GM21381 (cell line): ENCODE data around the gene KCNE1.
"Not testable (repeated sequence)": the region's sequence is repeated elsewhere in the genome, so short reads cannot be mapped to it uniquely, and the experiment has no call there.

Source experiments
- ATAC-seq: cut with Tn5 transposase; IDR thresholded peaks from one replicate; pipeline ENCODE4 v1.9.1; 2021; ENCODE audit warnings: mild to moderate bottlenecking, moderate library complexity; ENCODE audit not compliant: unreplicated experiment

KCNE1 gene

DNA sequence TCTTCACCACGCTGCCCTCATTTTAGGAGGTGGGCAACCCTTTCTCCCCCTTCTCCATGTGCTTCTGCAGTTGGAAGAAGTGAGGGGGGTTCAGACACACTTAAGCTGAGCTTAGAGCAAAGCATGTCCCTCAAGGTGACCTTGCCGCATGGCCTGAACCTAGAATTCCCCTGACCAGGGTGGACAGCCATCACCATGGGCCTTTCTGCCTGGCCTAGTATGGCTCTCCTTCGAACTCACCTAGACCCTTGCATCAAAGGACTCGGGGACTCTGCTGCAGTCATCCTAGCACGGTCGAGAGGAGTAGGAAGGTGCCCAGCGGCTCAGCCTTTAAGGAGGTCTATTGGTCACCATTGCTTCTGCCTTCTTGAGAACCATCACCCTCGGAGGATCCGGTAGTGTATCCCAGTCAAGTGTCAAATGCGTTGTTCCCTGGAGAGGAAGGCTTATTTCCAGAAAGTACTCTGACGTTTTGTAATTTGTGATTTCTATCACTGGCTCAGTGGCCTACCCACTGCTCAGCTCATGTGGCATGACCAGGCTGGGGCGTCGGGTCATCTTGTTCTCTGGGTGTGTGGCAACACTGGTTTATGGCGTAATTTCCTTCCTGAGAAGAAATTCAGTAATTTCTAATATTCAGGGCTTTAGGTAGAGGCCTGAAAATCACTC lies at the start of gene KCNE1:
Gene KCNE1 (minus strand): TSS at position 424 of the 669 bp plus-strand sequence. CDS start 62,576 bp downstream, outside the sequence.
- ATAC-seq, result no peak

DNA sequence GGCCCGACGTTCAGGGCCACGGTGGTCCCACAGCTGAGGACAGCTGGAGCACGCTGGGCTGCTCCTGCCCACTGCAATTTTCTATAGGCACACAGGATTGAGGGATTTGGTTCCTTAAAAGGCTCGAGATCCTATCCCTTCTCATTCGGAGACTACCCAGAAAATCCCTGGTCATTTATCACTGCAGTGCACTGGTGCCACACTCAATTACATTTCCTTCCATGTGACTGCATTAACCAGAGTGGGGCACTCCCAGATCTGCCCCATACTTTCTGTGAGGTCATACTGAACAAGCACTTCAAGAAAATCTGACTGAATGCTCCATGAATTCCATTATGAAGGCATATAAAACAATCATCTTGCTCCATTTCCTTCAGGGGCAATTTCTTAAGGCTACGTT lies 49.8 kb upstream of the KCNE1 start:
- no peak for ATAC-seq

DNA sequence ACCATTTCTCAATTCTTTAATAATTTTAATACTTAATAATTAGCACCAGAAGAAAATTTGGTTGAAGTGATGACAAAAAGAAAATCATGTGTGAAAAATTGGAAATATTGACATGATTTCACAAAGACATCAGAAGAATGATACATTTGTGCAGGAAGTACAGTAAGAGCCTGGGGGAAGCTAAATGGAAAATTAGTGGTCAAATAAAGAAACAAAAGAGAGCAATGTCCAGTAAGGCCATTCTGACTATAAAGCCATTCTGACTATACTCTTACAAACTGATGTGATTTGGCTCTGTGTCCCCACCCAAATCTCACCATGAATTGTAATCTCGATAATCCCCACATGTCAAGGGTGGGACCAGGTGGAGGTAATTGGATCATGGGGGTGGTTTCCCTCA lies 48.6 kb upstream of the KCNE1 start:
- no peak for ATAC-seq

DNA sequence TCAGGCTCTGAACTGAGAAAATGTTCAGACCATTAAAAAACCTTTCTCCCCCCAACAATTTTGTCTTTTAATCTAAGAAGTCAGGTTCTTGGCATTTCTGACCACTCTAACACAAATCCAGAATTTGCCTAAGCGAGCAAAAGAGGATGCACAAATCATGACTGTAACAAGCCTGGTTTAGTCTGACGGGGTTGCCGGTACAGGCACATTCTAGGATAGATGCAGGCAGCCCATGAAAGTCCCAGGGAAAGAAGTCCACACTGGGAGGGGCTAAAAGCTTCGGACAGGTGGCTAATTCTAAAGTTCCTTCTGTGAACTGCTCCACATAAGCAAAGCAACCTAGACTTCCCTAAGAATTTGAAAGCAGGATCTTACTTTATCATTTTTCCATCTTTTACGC lies 48.0 kb upstream of the KCNE1 start:
- ATAC-seq, result no peak

DNA sequence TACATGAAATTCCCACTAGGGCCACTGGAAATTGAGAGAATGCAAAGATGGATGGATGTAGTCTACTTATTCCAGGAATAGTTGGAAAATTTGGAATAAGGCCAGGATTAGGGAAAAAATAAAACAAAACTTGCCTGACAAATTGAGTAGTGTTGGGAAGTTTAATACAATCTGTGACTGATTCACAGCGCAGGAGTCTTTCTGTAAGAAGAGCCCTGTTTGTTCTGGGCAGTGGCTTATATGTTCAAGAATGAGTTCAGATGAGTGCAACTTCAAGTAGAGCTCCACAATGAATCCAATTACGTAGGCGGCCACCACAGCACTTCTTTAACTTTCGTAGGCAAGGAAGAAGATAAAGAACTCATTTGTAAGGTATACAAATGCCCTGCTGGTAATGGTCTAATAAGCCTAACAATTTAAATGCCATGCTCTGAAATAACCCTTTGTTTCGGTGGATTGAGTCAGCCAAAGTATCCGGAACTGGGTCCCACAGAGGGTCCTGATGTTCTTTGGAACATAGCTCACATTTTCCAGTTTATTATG lies 47.1 kb upstream of the KCNE1 start:
- no peak for ATAC-seq

DNA sequence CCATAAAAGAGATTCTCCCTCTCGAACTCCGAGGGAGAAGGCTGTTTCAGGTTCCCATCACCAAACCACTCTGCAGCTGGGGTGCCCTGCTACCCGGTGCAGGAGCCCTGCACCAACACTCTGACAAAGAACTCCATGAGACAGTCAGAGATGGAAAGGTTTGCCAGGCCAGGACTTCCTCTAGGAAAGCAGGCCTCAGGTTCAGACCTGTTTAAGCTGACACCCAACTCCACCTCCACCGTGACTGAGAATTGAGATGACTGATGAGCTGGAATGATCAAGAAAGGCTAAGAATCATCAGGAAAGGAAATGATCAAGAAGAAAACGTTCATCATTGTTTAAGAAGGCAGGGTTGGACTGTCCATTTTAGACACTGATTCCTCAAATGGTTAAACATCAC lies 46.2 kb upstream of the KCNE1 start:
- ATAC-seq, result no peak

DNA sequence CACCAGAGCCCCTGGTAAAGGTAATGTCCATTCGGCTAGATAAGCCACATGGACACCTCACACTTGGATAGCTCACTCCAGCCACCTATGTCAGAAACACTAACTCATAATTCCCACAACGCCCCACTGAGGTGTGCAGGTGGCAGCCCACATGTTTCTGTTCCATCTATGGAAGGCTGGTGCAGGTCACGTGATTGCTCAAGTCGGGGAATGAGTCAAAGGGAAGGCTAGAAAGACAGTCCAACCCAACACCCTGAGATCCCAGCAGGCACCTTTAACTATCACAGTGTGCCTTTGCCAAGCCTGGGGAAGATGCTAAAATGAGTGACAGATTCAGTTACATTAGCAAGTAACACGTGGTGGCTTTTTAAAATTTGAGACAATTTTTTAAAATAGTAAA lies 45.3 kb upstream of the KCNE1 start:
- no peak for ATAC-seq

DNA sequence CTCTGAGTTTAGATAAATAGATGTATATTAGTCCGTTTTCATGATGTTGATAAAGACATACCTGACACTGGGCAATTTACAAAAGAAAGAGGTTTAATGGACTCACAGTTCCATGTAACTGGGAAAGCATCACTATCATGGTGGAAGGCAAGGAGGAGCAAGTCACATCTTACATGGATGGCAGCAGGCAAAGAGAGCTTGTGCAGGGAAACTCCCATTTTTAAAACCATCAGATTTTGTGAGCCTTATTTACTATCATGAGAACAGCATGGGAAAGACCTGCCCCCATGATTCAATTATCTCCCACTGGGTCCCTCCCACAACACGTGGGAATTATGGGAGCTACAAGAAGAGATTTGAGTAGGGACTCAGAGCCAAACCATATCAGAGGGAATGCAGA lies 42.7 kb upstream of the KCNE1 start:
- not testable (repeated sequence) for ATAC-seq

DNA sequence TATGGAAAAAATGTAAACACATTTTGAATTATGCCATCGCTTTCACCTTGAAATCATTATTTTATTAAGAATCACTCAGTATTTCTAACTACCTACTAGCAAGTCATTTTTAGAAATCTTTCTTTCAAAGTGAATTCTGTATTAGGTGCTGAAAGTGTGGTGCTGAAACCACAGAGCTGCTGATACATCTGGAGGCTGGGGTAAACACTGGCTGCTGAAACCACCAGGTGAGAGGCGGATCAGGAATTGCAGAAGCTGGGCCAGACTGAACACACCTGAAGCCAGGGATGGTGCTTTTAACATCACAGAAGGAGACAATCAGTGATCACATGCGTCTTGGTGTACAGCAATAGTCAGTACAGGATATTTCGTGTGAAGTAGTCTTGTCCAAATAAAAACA lies 42.2 kb upstream of the KCNE1 start:
- ATAC-seq, result no peak

DNA sequence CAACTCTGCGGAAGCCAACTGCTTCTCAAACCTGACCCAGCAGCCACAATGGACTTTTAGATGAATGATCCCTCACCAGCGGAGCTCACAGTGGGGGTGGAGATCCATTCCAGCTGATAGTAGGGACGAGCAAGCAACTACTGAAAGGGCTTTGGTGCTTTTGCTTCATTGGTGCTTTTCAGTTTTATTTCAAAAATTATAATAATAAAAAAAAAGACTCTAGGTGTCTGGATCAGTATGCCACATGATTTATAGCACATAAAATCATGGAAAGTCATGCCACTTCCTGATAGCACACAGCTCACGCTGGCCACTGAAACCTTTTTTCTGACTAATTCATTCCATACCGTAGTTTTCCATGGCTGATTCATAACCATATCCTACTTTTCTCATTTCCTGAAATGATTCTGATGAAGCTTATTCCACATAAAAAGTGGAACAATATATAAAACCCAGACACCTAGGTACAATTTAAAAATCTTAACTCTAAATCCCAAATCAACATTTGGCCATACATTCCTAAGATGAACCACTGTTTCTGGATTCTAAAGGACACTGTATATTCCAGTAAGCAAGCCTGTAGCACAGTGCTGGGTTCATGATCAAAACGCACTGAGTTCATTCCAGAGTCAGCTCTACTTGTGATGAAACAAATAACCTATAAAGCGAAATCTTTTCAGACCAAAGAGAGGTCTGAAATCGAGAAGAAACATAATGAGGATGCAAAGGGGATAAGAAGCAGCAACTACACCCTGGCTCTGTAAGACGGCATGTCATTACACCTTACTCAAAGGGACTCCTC lies 41.3 kb upstream of the KCNE1 start:
- no peak for ATAC-seq

DNA sequence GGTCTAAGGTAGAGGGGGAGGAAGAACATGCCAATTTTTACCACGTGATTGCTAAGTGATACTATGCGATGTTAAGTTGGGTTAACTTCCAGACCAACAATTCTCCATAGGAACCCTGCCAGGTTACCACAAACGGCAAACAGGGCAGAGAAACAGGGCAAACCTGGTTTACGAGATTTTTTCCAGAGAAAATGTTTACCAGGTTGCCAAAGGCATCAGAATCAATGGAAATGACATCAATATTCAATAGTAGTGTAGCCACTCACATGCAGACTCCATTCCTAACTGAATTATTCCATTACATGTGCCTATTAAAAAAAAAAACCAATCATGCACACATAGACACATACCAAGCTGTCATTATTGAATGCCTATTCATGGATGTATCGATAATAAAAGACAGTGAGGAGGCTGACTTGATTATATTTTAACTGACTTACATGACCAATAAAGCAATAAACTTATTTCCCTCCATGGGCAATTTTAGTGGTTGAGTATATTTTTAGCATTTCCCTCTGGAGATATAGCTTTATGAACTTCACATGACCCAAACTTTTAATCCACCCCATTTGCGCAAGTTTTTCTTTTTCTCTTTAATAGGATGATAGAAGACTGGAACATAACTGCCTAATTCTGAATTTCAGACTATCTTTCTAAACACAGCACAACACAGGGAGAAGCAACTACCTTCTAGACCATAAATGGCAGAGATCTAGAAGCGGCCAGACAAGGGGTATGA lies 40.5 kb upstream of the KCNE1 start:
- ATAC-seq, result no peak

DNA sequence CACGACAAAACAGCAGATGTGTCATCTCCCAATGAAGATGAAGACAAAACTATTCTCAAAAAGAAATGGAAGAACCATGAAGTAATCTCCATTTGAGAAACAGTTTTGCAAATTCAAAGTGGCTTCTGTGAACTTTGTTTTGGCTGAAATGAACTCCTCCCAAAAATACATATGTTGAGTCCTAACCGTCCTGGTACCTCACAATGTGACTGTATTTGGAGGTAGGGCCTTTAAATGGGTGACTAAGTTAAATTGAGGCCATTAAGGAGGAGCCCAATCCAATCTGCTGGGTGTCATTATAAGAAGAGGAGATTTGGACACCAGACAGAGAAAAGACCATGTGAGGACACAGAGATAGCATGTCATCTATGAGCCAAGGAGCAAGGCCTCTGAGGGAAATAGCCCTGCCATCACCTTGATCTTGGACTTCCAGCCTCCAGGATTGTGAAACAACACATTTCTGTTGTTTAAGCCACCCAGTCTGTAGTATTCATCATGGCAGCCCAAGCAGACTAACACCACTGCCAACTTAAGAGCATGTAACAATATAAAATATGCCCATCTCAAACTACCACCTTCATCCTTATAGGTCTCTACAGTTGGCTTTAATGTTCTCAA lies 38.3 kb upstream of the KCNE1 start:
- no peak for ATAC-seq

DNA sequence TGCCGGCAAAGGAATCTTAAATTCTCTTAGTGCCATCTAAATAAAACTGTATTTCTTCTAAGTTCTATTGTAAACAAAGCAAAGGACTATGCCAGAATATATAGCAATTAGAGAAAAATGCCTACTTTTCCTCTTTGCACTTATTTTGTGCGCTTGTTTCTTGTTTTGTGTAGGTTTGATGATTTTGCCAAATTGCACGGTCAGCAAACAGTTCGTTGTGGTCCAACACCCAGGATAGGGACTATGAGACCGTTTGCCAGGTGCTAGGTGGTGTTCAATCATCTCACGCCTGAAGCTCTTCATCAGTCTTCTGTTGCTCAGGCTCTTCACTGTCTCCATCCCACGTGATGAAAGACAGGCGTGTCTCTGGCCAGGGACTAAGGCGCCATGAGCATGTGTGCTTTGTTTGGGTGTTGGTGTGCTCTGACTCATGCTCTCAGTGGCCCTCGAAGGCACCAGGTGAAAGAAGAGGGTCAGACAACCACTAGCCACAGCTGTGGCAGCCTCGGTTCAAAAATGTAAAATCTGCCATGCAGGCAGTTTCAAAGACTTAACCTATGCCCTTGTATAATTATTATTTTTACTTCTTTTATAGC lies 36.9 kb upstream of the KCNE1 start:
- no peak for ATAC-seq

DNA sequence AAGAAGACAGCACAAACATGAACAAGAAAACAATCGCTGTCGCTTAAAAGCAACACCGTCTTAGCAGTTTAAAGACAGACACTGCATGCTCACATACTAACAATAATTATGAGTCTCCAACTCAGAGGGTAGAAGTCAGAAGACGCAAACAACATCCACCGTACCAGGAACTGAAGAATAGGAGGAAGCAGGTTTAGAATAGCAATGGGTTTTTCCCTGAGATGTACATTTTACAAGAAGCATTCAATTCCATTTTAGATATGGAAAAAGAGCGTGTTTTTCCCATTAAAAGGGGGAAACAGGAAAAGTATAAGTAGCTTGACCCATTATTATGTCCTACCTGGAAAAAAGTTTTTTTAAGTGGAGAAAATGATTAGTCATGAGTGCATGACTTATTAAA lies 34.5 kb upstream of the KCNE1 start:
- ATAC-seq, result no peak

DNA sequence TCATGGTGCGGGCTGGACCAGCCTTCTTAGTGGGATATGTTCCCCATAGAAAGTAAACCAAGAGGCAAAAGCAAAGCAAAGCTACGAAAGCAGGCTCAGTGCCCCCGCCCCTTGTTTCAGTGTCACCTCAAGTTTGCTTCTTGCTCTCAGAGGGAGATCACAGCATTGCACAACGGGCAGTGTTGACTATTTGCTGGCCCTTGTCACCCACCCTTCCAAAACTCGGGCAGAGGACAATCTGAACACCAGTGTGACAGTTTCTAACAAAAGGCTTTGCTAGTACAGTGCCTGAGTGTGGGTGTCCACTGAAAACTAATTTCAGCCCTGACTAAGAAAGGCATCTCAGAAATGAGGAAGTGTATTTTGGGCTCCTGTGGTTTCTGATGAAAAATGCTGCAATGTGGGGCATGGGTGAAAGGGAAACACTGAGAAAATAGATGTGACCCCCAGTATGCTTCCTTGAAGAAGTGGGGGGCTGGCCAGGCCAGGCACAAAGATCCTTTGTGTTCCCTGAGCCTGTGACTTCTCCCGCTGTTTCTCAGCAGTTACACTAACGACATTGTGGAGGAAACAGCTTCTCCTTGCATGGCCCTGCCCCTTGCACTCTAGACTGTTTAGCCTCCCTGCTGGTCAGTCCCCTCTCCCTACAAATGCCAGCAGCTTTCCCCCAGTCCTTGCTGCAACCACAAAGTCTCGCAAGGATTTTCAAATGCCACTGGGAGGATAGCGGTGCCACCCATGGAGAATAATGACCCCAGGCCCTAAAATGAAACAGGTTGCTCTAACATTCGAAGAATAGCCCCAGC lies 33.3 kb upstream of the KCNE1 start:
- peak; percentile 86 for ATAC-seq

DNA sequence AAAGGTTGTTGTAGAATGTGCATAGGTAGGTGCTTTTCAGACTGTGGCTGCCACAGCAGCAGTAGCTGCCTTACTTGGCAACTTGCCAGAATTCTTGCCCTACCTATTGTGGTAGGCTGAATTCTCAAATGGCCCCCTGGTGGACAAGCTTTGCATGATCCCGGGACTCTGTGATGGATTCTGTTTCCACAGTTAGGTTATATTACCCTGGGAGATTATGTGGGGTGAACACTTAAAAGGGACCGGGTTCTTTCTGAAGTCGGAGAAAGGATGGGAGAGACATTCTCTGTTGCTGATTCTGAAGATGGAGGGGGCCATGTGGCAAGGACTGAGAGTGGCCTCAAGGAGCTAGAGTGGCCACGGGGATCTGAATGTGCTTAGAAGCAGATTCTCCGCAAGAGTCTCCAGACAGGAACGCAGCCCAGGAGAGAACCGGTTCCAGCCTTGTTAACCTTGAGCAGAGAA lies 32.1 kb upstream of the KCNE1 start:
- no peak for ATAC-seq

DNA sequence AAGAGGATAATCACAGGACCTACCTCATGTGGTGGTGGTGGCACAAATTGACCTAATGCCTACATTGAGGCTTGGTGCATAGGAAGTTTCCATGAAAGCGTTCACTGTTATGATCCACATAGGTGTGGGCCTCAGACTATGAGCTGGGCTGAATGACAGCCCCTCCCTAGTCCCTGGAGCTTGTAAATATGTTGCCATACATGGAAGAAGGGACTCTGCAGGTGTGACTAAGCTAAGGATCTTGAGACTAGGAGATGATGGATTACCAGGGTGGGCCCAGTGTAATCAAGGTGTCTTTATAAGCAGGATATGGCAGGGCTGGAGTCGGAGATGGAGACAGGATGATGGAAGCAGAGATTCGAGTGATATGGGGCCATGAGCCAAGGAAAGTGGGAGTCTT lies 31.0 kb upstream of the KCNE1 start:
- ATAC-seq, result no peak

DNA sequence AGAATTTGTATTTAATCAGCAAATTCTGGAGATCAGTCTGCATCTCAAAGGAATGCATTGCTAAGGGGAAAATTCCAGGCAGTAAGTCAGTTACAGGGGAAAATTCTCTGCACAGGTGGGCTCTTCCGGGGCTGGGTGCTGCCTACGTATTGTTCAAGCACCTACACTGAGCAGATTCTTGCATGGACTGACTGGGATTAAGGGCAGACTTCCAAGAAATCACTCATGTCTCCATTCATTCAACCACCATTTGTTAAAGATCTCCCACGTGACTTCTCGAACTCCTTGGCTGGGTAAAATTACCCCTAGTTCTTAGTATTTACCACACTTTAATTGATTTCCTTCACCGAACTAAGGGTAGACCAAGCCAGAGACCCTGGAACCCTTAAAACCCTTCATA lies 28.2 kb upstream of the KCNE1 start:
- no peak for ATAC-seq

DNA sequence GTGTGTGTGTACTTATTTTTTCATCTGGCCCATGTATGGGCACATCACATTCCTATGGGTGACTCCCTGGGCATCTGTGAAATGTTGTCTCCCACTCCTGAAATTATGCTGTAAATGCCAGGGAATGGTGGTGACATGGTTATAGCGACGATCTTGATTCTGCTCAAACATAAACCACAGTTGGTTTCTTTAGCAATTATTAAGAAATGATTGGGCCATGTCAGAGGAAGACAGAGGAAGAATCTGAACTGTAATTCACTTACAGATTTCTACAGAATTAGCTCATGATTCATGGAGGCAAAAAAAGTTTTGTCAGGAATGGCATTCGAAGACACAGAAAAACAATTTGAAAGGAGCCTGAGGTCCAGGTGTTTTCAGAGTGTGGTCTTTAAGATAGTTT lies 25.8 kb upstream of the KCNE1 start:
- no peak for ATAC-seq

DNA sequence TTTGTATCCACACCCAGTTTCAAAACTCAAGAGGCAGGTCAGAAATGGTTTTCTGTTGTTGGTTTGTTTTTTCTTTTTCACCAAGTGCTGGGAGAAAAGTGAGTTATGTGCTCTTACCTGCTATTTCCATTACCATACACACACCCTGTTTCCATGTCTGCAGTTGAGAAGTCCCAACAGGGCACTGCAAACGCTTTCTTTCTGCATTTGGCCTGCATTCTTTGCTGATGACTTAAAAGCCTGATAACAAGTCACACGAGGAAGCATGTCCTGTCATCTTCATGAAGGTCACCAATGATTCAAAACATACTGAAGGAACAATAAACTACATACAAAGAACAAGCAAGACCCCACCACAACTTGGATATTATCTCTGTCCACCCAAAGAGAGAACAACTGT lies 24.8 kb upstream of the KCNE1 start:
- no peak for ATAC-seq
